B cell (primary cell): ENCODE measurements around the gene OR1S1.

ENCODE experiments used
- EZH2 ChIP-seq: IDR thresholded peaks from 2 replicates; pipeline ENCODE4 v1.6.1; 2012; ENCODE audit warnings: borderline replicate concordance, low read depth, mild to moderate bottlenecking, moderate library complexity, low read length; ENCODE audit not compliant: insufficient read depth, poor library complexity, severe bottlenecking
- TF ChIP-seq, protein P1 (sequence below): fragments of 200-600 bp; IDR thresholded peaks from one replicate; pipeline ENCODE4 v1.8.0; 2022; ENCODE audit warnings: antibody characterized with exemption, mild to moderate bottlenecking

DNA sequence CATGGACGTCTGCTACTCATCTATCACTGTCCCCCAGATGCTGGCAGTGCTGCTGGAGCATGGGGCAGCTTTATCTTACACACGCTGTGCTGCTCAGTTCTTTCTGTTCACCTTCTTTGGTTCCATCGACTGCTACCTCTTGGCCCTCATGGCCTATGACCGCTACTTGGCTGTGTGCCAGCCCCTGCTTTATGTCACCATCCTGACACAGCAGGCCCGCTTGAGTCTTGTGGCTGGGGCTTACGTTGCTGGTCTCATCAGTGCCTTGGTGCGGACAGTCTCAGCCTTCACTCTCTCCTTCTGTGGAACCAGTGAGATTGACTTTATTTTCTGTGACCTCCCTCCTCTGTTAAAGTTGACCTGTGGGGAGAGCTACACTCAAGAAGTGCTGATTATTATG lies 32.9 kb upstream of the OR1S1 start:
- TF ChIP-seq, protein P1, sequence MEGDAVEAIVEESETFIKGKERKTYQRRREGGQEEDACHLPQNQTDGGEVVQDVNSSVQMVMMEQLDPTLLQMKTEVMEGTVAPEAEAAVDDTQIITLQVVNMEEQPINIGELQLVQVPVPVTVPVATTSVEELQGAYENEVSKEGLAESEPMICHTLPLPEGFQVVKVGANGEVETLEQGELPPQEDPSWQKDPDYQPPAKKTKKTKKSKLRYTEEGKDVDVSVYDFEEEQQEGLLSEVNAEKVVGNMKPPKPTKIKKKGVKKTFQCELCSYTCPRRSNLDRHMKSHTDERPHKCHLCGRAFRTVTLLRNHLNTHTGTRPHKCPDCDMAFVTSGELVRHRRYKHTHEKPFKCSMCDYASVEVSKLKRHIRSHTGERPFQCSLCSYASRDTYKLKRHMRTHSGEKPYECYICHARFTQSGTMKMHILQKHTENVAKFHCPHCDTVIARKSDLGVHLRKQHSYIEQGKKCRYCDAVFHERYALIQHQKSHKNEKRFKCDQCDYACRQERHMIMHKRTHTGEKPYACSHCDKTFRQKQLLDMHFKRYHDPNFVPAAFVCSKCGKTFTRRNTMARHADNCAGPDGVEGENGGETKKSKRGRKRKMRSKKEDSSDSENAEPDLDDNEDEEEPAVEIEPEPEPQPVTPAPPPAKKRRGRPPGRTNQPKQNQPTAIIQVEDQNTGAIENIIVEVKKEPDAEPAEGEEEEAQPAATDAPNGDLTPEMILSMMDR: no peak
- TF ChIP-seq EZH2: no peak
